ENCODE data around the gene TBX3.

Gene TBX3

GRCh38 chr12:114674251-114675047, 9.5 kb downstream of the TBX3 start:
- Mint-ChIP-seq H3K36me3 (ENCODE audit: insufficient read depth) (no peaks in the 10 kb centered on the region), H3K27ac (ENCODE audit: low read depth) (no peak overlapping the region), H3K27me3 (peaks cover 78% of the 10 kb centered on the region), H3K4me1 (no peaks in the 10 kb centered on the region), H3K4me3 (no peak overlapping the region), H3K9me3 (no peaks in the 10 kb centered on the region)
- no peak for ATAC-seq (replicated peaks; ENCODE audit: extremely low read depth, poor library complexity, severe bottlenecking)
- DNase-seq (ENCODE audit: low spot score in 2 of 2), result no peak

DNA sequence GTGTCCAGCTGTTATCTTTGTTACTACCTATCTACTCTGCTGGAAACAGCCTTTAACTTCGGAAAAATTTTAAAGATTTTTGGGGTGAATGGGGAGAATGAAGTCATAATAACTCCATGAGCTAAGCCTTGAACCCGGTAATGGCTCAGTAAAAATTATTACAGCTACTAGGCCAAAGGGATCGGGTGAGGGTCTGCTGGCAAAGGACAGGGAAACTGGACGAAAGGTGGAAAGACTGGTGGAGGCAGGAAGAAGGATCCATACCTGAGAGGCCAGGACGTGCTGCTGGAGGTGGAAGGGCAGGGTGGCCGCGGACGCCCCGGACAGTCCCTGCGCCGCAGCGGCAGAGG, 10.1 kb downstream of the TBX3 start:
- Mint-ChIP-seq H3K4me3 (no peak overlapping the region), H3K27ac (ENCODE audit: low read depth) (no peak overlapping the region), H3K4me1 (no peaks in the 10 kb centered on the region), H3K36me3 (ENCODE audit: insufficient read depth) (no peaks in the 10 kb centered on the region), H3K27me3 (peaks cover 73% of the 10 kb centered on the region), H3K9me3 (no peaks in the 10 kb centered on the region)
- DNase-seq (ENCODE audit: low spot score in 2 of 2), result no peak
- ATAC-seq (replicated peaks; ENCODE audit: extremely low read depth, poor library complexity, severe bottlenecking), result no peak

- Mint-ChIP-seq H3K36me3 (ENCODE audit: insufficient read depth) (no peaks in the 10 kb centered on the region), H3K27ac (ENCODE audit: low read depth) (no peak overlapping the region), H3K4me1 (no peaks in the 10 kb centered on the region), H3K4me3 (no peak overlapping the region), H3K27me3 (peaks cover 76% of the 10 kb centered on the region), H3K9me3 (no peaks in the 10 kb centered on the region)
- no peak for DNase-seq (ENCODE audit: low spot score in 2 of 2)
- ATAC-seq (replicated peaks; ENCODE audit: extremely low read depth, poor library complexity, severe bottlenecking), result no peak
Observed at GRCh38 chr12:114673169-114673833, 10.7 kb downstream of the TBX3 start.

GRCh38 chr12:114672817-114673168, 11.2 kb downstream of the TBX3 start:
- no peak for ATAC-seq (replicated peaks; ENCODE audit: extremely low read depth, poor library complexity, severe bottlenecking)
- Mint-ChIP-seq H3K27ac (ENCODE audit: low read depth) (no peak overlapping the region), H3K27me3 (peaks cover 76% of the 10 kb centered on the region), H3K4me3 (no peak overlapping the region), H3K9me3 (no peaks in the 10 kb centered on the region), H3K4me1 (no peaks in the 10 kb centered on the region), H3K36me3 (ENCODE audit: insufficient read depth) (no peaks in the 10 kb centered on the region)
- no peak for DNase-seq (ENCODE audit: low spot score in 2 of 2)

DNA sequence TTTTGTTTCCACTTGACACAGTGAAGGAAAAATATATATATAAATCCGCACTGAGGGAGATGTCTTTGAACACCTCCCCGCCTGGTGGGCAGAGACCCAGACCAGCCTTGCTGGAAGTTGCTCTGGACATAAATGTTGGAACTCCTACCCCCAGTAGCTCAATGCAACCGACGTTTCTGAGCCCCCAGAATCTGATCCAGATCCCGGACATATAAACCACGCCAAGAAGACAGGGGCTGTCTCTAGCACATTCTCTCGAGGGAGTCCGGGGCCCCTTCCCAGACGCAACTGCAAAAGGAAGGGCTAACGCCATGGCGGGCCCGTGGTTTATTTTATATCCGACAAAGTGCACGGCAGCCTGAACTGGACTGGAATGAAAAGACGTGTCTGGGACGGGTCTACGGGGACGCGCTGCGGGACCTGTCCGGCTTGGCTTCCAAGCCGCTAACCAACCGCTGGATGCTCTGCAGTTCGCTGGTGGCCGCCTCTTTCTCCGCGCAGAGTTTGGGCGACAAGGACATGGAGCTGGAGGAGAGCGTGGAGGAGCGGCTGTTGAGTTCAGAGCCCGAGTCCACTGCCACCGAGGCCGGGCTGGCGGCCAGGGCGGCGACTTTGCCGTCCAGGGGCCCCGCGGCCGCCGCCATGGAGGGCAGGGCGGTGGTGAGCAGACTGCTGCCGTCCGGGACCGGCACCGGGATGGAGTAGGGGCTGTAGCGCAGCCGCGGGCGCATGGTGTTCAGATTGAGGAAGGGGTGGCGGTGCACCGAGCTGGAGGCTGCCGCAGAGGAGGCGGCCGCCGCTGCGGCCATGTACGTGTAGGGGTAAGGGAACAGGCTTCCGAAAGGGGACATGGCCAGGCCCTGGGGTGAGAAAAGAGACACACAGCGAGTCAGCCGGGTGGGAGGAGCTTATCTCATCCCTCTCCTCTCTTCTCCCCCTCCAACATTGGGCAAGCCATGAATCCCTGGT, 12.2 kb downstream of the TBX3 start:
- Mint-ChIP-seq H3K27ac (ENCODE audit: low read depth) (no peak overlapping the region), H3K36me3 (ENCODE audit: insufficient read depth) (no peaks in the 10 kb centered on the region), H3K27me3 (peaks cover 82% of the 10 kb centered on the region), H3K4me3 (no peak overlapping the region), H3K9me3 (no peaks in the 10 kb centered on the region), H3K4me1 (no peaks in the 10 kb centered on the region)
- DNase-seq (ENCODE audit: low spot score in 2 of 2) (no peak), ATAC-seq (replicated peaks; ENCODE audit: extremely low read depth, poor library complexity, severe bottlenecking) (no peak)

- H3K27ac Mint-ChIP-seq (ENCODE audit: low read depth), result no peak overlapping the region
- no peaks in the 10 kb centered on the region for H3K36me3 Mint-ChIP-seq (ENCODE audit: insufficient read depth)
- ATAC-seq (replicated peaks; ENCODE audit: extremely low read depth, poor library complexity, severe bottlenecking) (no peak), DNase-seq (ENCODE audit: low spot score in 2 of 2) (no peak)
- H3K4me1 Mint-ChIP-seq, result no peaks in the 10 kb centered on the region
- H3K9me3 Mint-ChIP-seq, result no peaks in the 10 kb centered on the region
- H3K27me3 Mint-ChIP-seq, result peaks cover 82% of the 10 kb centered on the region
- H3K4me3 Mint-ChIP-seq, result no peak overlapping the region
Observed at GRCh38 chr12:114671066-114671442, 12.9 kb downstream of the TBX3 start.

- peaks cover under 1% of the 10 kb centered on the region for H3K36me3 Mint-ChIP-seq (ENCODE audit: insufficient read depth)
- no peak for DNase-seq (ENCODE audit: low spot score in 2 of 2)
- H3K27me3 Mint-ChIP-seq, result peaks cover 82% of the 10 kb centered on the region
- no peaks in the 10 kb centered on the region for H3K9me3 Mint-ChIP-seq
- H3K4me1 Mint-ChIP-seq, result no peaks in the 10 kb centered on the region
- H3K4me3 Mint-ChIP-seq, result no peak overlapping the region
- no peak for ATAC-seq (replicated peaks; ENCODE audit: extremely low read depth, poor library complexity, severe bottlenecking)
- H3K27ac Mint-ChIP-seq (ENCODE audit: low read depth), result no peak overlapping the region
Observed at GRCh38 chr12:114670291-114670980, 13.5 kb downstream of the TBX3 start.

- DNase-seq (ENCODE audit: low spot score in 2 of 2), result no peak
- Mint-ChIP-seq H3K27ac (ENCODE audit: low read depth) (no peak overlapping the region), H3K27me3 (peaks cover 74% of the 10 kb centered on the region), H3K4me3 (no peak overlapping the region), H3K4me1 (no peaks in the 10 kb centered on the region), H3K36me3 (ENCODE audit: insufficient read depth) (peaks cover 4% of the 10 kb centered on the region), H3K9me3 (no peaks in the 10 kb centered on the region)
- ATAC-seq (replicated peaks; ENCODE audit: extremely low read depth, poor library complexity, severe bottlenecking), result no peak
Observed at GRCh38 chr12:114669401-114670290, 14.3 kb downstream of the TBX3 start.

- H3K27ac Mint-ChIP-seq (ENCODE audit: low read depth), result no peak overlapping the region
- H3K9me3 Mint-ChIP-seq, result no peaks in the 10 kb centered on the region
- DNase-seq (ENCODE audit: low spot score in 2 of 2), result no peak
- no peak for ATAC-seq (replicated peaks; ENCODE audit: extremely low read depth, poor library complexity, severe bottlenecking)
- H3K4me3 Mint-ChIP-seq, result no peak overlapping the region
- H3K27me3 Mint-ChIP-seq, result peaks cover 76% of the 10 kb centered on the region
- H3K36me3 Mint-ChIP-seq (ENCODE audit: insufficient read depth), result peaks cover 4% of the 10 kb centered on the region
- H3K4me1 Mint-ChIP-seq, result no peaks in the 10 kb centered on the region
Observed at GRCh38 chr12:114668886-114669288, 15.1 kb downstream of the TBX3 start.

GRCh38 chr12:114668151-114668885, 15.7 kb downstream of the TBX3 start:
- Mint-ChIP-seq H3K27ac (ENCODE audit: low read depth) (no peak overlapping the region), H3K4me3 (no peak overlapping the region), H3K4me1 (no peaks in the 10 kb centered on the region), H3K36me3 (ENCODE audit: insufficient read depth) (peaks cover 4% of the 10 kb centered on the region), H3K27me3 (peaks cover 76% of the 10 kb centered on the region), H3K9me3 (no peaks in the 10 kb centered on the region)
- no peak for DNase-seq (ENCODE audit: low spot score in 2 of 2)
- no peak for ATAC-seq (replicated peaks; ENCODE audit: extremely low read depth, poor library complexity, severe bottlenecking)

DNA sequence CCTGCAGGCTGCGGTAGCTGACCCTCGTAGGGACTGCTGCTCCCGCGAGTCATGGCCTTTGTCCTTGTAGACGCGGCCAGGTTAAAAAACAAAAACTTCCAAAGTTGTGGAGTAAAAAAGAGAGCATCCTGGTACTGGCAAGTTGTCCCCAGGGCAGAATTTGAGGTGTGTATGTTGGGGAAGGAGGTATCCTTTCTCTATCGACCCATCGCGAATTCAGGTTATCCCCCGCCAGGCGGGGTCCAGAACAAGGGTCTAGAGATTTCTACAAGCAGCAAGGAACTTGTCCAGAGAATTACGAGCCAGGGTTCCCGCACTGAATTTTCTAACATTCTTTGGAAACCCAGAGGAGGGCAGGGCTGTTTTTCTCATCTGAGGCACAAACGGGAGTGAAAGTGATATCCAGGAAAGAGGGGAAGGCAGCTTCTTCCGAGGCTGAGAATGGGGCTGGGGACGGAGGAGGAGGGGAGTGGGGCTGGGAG, 16.3 kb downstream of the TBX3 start:
- Mint-ChIP-seq H3K4me3 (no peak overlapping the region), H3K9me3 (no peaks in the 10 kb centered on the region), H3K27me3 (peaks cover 76% of the 10 kb centered on the region), H3K27ac (ENCODE audit: low read depth) (no peak overlapping the region), H3K36me3 (ENCODE audit: insufficient read depth) (peaks cover 4% of the 10 kb centered on the region), H3K4me1 (peaks cover 3% of the 10 kb centered on the region)
- DNase-seq (ENCODE audit: low spot score in 2 of 2) (no peak), ATAC-seq (replicated peaks; ENCODE audit: extremely low read depth, poor library complexity, severe bottlenecking) (no peak)

Measured in central memory CD8-positive, alpha-beta T cell (primary cell).